GM12878 (cell line): Measurements from ENCODE around the gene FBRSL1. TPM values are rescaled to one million over a fixed set of nuclear protein-coding genes. Genes with fewer than 3 reads are reported as not detected.
"Not testable (repeated sequence)": the region's sequence is repeated elsewhere in the genome, so short reads cannot be mapped to it uniquely, and the experiment has no call there.

Source experiments
- ATAC-seq: fragments of 200-7000 bp; cut with Tn5 transposase; 3 replicates; pipeline ENCODE4 v1.9.1; 2020; ENCODE audit warnings: mild to moderate bottlenecking, moderate library complexity
- BruUV-seq: library from RNA; stranded (reverse); fragments of 400-500 nt; replicated peaks from 2 replicates; lab custom pipeline; 2021; lab: Mats Ljungman, UMichigan
- CTCF ChIA-PET: fragments of 300-600 bp; sonication (Branson Sonifier 250); formaldehyde crosslinking; extraction: SDS; loops from one replicate; lab custom pipeline; 2021; ENCODE audit warnings: inconsistent platforms; lab: Yijun Ruan, JAX
- POLR2A ChIA-PET: fragments of 350-600 bp; formaldehyde crosslinking; extraction: SDS; loops from one replicate; lab custom pipeline; 2021; ENCODE audit warnings: inconsistent platforms; lab: Charles Lee
- RAD21 ChIA-PET: fragments of 300-600 bp; sonication (Branson Sonifier 250); formaldehyde crosslinking; loops from one replicate; lab custom pipeline; 2023; ENCODE audit warnings: antibody characterized with exemption; ENCODE audit not compliant: unreplicated experiment; lab: Charles Lee
- SMC1A ChIA-PET: fragments of 300-600 bp; sonication (Branson Sonifier 250); formaldehyde crosslinking; loops from one replicate; lab custom pipeline; 2023; ENCODE audit not compliant: unreplicated experiment, uncharacterized antibody; lab: Charles Lee
- DNase-seq: peaks from one replicate; pipeline ENCODE4 v3.0.0-alpha.2; 2011; ENCODE audit warnings: low read depth, low spot score
- FAIRE-seq: peaks from 3 replicates; lab custom pipeline; 2011; peaks lifted over from hg19 to GRCh38; lab: Jason Lieb, UNC
- H2AFZ ChIP-seq: 2 replicates; pipeline ENCODE4 v1.6.0; 2011; ENCODE audit warnings: low read depth, low read length, control low read depth; ENCODE audit not compliant: control insufficient read depth
- H3K27ac ChIP-seq: 2 replicates; pipeline ENCODE4 v1.5.1; 2011; ENCODE audit warnings: control low read depth; ENCODE audit not compliant: control insufficient read depth, insufficient read depth
- H3K27me3 ChIP-seq, 2 experiments: replicated peaks in 1 of 2; 2 replicates each; pipeline versions ENCODE4 v1.6.0 to v1.6.1; 2011; ENCODE audit warnings: low read length in 1 of 2; ENCODE audit not compliant: control insufficient read depth in 2 of 2, insufficient read depth in 2 of 2
- H3K36me3 ChIP-seq, 2 experiments: 2 replicates each; pipeline ENCODE4 v1.5.1; 2011; ENCODE audit warnings: low read length in 1 of 2; ENCODE audit not compliant: control insufficient read depth in 2 of 2, insufficient read depth in 2 of 2
- H3K4me1 ChIP-seq: 2 replicates; pipeline ENCODE4 v1.6.1; 2011; ENCODE audit warnings: mild to moderate bottlenecking, low read length, moderate library complexity, mixed read lengths; ENCODE audit not compliant: control insufficient read depth, insufficient read depth
- H3K4me2 ChIP-seq: 2 replicates; pipeline ENCODE4 v1.6.0; 2011; ENCODE audit warnings: control low read depth; ENCODE audit not compliant: control insufficient read depth, insufficient read depth
- H3K4me3 ChIP-seq: fragments of 200-600 bp; sonication (generic); 2 replicates; pipeline ENCODE4 v1.5.1; 2016
- H3K79me2 ChIP-seq: 2 replicates; pipeline ENCODE4 v1.6.0; 2011; ENCODE audit warnings: low read length; ENCODE audit not compliant: control insufficient read depth, insufficient read depth
- H3K9ac ChIP-seq: 2 replicates; pipeline ENCODE4 v1.8.0; 2011; ENCODE audit warnings: low read length, control low read depth, mixed read lengths; ENCODE audit not compliant: control insufficient read depth, insufficient read depth
- H3K9me3 ChIP-seq: replicated peaks from 3 replicates; pipeline ENCODE4 v1.5.1; 2011; ENCODE audit warnings: mild to moderate bottlenecking, low read length; ENCODE audit not compliant: control insufficient read depth, insufficient read depth
- H4K20me1 ChIP-seq: 2 replicates; pipeline ENCODE4 v1.6.0; 2011; ENCODE audit not compliant: control insufficient read depth, insufficient read depth
- CEBPB ChIP-seq, 2 experiments: fragments of 150-350 bp in 1 of 2; IDR thresholded peaks; 2 replicates each; pipeline ENCODE4 v1.6.1; 2012 to 2014; ENCODE audit warnings: low read depth in 2 of 2, low read length in 2 of 2, borderline replicate concordance in 1 of 2, inconsistent platforms in 1 of 2
- CREM ChIP-seq: IDR thresholded peaks from 2 replicates; pipeline ENCODE4 v1.6.1; 2014; ENCODE audit warnings: antibody characterized with exemption, low read depth
- DPF2 ChIP-seq: fragments of 450-650 bp; IDR thresholded peaks from 2 replicates; pipeline ENCODE4 v1.6.1; 2017; ENCODE audit warnings: mild to moderate bottlenecking
- FOXM1 ChIP-seq: IDR thresholded peaks from 2 replicates; pipeline ENCODE4 v1.6.1; 2012; ENCODE audit warnings: low read depth, mild to moderate bottlenecking, inconsistent platforms, low read length, moderate library complexity
- NFYA ChIP-seq: IDR thresholded peaks from 2 replicates; pipeline ENCODE4 v1.6.1; 2011; ENCODE audit warnings: low read depth, mild to moderate bottlenecking, low read length, improper control_type of control experiment, borderline replicate concordance
- RELA ChIP-seq: fragments of 450-650 bp; IDR thresholded peaks from 2 replicates; pipeline ENCODE4 v1.8.0; 2014; ENCODE audit warnings: borderline replicate concordance; ENCODE audit not compliant: partially characterized antibody
- REST ChIP-seq: IDR thresholded peaks from 2 replicates; pipeline ENCODE4 v1.6.1; 2012; ENCODE audit warnings: mild to moderate bottlenecking, low read depth, low read length
- WGBS: methylation state at CpG from one replicate; pipeline ENCODE4 v1.1.6; 2016; ENCODE audit warnings: low lambda C conversion rate; ENCODE audit not compliant: insufficient replicate concordance, insufficient coverage; ENCODE audit errors: missing lambda C conversion rate; 5-methylcytosine and 5-hydroxymethylcytosine counted together
- in situ Hi-C: fragments of 300-500 bp; cut with MboI; formaldehyde crosslinking; loops from 9 replicates; pipeline ENCODE4 v1.14.3; 2018; ENCODE audit warnings: mixed read lengths
- intact Hi-C: fragments of 100-400 bp; cut with micrococcal nuclease; formaldehyde crosslinking; loops from one replicate; pipeline ENCODE4 v1.14.2; 2022; ENCODE audit not compliant: unreplicated experiment
- polyA plus RNA-seq, 11 experiments: library from polyadenylated mRNA; depleted of rRNA in 4 of 11; unstranded in 6 of 11; stranded (reverse) in 5 of 11; fragments of >200 nt; fragmentation: Nextera tagmentation in 4 of 11; fragmentation: Illumina TruSeq in 1 of 11; extraction: Ambion mirVana in 4 of 11; extraction: Trizol in 1 of 11; gene quantifications; 1 replicate in 1 of 11; 2 replicates in 10 of 11; pipeline versions ENCODE4 v1.2.1 to v1.2.3, GENCODE V29; 2011 to 2016; ENCODE audit warnings: inconsistent platforms in 2 of 11, missing spikeins in 2 of 11, low read depth in 1 of 11
- total RNA-seq, 4 experiments: library from RNA; depleted of rRNA in 3 of 4; stranded (reverse); fragments of >200 nt in 3 of 4; fragmentation: Illumina TruSeq in 1 of 4; extraction: Trizol in 1 of 4; gene quantifications; 2 replicates each; pipeline versions ENCODE4 v1.2.1 to v1.2.3, GENCODE V29; 2013 to 2021
- TF ChIP-seq, protein P1 (sequence below): fragments of 450-650 bp; formaldehyde crosslinking; IDR thresholded peaks from 2 replicates; pipeline ENCODE4 v1.4.0; 2020; ENCODE audit warnings: mild to moderate bottlenecking, moderate library complexity

Gene FBRSL1
- total and polyA plus RNA-seq, 10 of the 15 experiments (the other 5 are each of a cell fraction or from before 2014, with no cell fraction given), result 0.19 to 55.1 (median 4.1) TPM

GRCh38 chr12:132440420-132440819 is 49.5 kb upstream of the FBRSL1 start:
- POLR2A ChIA-PET, in situ Hi-C loops, intact Hi-C loops, H3K4me1 ChIP-seq, H3K4me2 ChIP-seq, FAIRE-seq, SMC1A ChIA-PET, H3K36me3 ChIP-seq, RAD21 ChIA-PET, CTCF ChIA-PET, H2AFZ ChIP-seq, H3K79me2 ChIP-seq, H4K20me1 ChIP-seq, H3K27ac ChIP-seq, ATAC-seq, DNase-seq, BruUV-seq, H3K9me3 ChIP-seq, H3K4me3 ChIP-seq, H3K27me3 ChIP-seq, H3K9ac ChIP-seq: not testable (repeated sequence)
- 55% methylated on average over 13 of the region's 13 CpGs for WGBS

DNA sequence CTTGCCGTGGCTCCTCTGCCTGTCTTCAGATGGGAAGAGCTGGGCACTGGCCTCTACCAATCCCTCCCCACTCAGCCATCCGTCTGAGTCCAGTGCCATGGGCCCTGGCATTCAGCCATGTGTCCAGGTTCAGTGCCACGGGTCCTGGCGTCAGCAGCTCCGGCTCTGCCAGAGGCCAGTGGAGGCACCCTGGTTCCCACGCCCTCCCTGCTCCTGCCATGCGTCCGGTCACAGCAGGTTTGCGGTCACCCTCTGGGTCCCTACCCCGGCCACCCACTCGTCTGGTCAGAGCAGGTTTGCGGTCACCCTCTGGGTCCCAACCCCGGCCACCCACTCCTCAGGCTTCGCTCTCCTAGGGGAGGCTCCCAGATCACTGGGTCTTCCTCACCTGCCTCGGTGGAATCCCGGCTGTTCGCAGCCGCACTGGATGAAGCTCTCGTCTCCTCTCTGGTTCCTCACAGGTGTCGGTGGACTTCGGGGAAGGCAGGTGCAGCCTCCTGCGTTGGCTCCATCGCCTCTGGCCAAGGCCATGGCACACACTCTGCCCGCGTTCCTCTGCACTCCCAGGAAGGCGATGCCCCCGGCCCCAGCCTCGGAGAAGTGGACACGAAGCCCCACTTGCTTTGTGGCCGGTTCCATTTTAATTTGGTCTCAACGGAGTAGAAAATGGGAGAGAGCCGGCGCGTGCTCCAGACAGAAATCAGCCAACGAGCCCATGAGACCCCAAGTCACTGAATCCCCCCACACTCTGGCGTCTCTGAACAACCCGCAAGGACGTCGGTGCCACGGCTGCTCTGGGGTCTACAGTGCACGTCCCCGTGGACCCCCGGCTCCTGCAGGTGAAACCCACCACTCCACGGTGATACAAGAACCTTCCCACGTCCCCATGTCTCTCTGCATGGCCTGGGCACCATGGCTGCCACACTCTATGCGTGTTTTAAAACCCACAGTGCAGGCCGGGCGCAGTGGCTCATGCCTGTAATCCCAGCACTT is 47.8 kb upstream of the FBRSL1 start:
- Histone ChIP-seq H3K79me2 (no peaks in the 10 kb centered on the region), H3K4me3 (no peak overlapping the region), H2AFZ (no peak overlapping the region), H3K36me3 (no peaks in the 10 kb centered on the region), H3K9ac (no peak overlapping the region), H3K27ac (no peak overlapping the region), H3K9me3 (no peaks in the 10 kb centered on the region), H3K27me3 (no peaks in the 10 kb centered on the region; a peak in 1 of 4 replicates), H3K4me2 (no peak overlapping the region), H4K20me1 (no peaks in the 10 kb centered on the region), H3K4me1 (peaks cover 3% of the 10 kb centered on the region; the same call in 1 of the 2 replicates)
- intact Hi-C loops (no loop called here), in situ Hi-C loops (no loop called here)
- RAD21 ChIA-PET, result no interaction called here
- FAIRE-seq, result no peak
- no TSS peak for BruUV-seq
- ATAC-seq, result no peak
- POLR2A ChIA-PET, result no interaction called here
- 72% methylated on average over 48 of the region's 48 CpGs for WGBS
- SMC1A ChIA-PET, result no interaction called here
- no peak for DNase-seq
- CTCF ChIA-PET, result no interaction called here
- TF ChIP-seq REST, result no peak
- no peak for TF ChIP-seq CREM
- TF ChIP-seq CEBPB (IDR thresholded peaks at IDR 0.05; ENCODE audit: borderline replicate concordance in 1 of 2, low read depth in 2 of 2, low read length in 2 of 2), result no peak
- no peak for TF ChIP-seq RELA
- TF ChIP-seq, protein P1, sequence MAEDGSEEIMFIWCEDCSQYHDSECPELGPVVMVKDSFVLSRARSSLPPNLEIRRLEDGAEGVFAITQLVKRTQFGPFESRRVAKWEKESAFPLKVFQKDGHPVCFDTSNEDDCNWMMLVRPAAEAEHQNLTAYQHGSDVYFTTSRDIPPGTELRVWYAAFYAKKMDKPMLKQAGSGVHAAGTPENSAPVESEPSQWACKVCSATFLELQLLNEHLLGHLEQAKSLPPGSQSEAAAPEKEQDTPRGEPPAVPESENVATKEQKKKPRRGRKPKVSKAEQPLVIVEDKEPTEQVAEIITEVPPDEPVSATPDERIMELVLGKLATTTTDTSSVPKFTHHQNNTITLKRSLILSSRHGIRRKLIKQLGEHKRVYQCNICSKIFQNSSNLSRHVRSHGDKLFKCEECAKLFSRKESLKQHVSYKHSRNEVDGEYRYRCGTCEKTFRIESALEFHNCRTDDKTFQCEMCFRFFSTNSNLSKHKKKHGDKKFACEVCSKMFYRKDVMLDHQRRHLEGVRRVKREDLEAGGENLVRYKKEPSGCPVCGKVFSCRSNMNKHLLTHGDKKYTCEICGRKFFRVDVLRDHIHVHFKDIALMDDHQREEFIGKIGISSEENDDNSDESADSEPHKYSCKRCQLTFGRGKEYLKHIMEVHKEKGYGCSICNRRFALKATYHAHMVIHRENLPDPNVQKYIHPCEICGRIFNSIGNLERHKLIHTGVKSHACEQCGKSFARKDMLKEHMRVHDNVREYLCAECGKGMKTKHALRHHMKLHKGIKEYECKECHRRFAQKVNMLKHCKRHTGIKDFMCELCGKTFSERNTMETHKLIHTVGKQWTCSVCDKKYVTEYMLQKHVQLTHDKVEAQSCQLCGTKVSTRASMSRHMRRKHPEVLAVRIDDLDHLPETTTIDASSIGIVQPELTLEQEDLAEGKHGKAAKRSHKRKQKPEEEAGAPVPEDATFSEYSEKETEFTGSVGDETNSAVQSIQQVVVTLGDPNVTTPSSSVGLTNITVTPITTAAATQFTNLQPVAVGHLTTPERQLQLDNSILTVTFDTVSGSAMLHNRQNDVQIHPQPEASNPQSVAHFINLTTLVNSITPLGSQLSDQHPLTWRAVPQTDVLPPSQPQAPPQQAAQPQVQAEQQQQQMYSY, result no peak
- TF ChIP-seq NFYA, result no peak
- TF ChIP-seq DPF2, result no peak
- TF ChIP-seq FOXM1, result no peak
